Astrocyte of the spinal cord (primary cell): Measurements from ENCODE around the gene RNF111.
"Not testable (repeated sequence)": the region's sequence is repeated elsewhere in the genome, so short reads cannot be mapped to it uniquely, and the experiment has no call there.

Experiments used
- DNase-seq: peaks from one replicate; pipeline ENCODE4 v3.0.0; 2011; ENCODE audit warnings: low read depth, low spot score
- H3K4me3 ChIP-seq: 2 replicates; pipeline ENCODE4 v1.5.1; 2011; ENCODE audit warnings: low read depth, mild to moderate bottlenecking, low read length, moderate library complexity
- in situ Hi-C: cut with HindIII; loops from 2 replicates; pipeline ENCODE4 v1.10.0; 2017; ENCODE audit warnings: low sequenced_read_pairs
- TF ChIP-seq, protein P1 (sequence below): IDR thresholded peaks from 2 replicates; pipeline ENCODE4 v1.5.1; 2012; ENCODE audit warnings: low read depth, mild to moderate bottlenecking, low read length, inconsistent platforms

The RNF111 gene

DNA sequence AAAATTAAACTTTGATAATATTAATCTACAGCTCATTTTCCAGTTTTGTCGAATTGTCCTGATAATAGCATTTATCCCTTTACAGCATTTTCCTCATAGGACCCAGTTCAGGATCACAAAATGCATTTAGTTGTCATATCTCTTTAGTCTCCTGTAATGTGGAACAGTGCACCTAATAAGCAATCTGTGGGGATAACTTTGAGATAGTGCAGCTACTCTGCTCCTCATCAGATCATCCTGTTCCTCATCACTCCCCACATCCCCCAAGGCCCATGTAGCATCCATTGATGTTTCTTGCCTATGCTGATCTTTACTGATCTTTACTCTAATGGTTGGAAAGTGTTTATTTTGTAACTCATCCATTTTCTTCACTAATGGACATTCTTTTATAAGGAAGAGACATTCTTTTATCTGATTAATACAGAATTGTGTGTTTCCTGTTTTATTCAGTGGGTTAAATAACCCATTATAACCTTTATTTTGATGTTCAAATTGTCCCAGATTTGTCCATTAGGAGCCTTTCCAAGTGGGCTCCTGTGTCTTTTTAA is 7.5 kb downstream of the RNF111 start:
- H3K4me3 ChIP-seq: no peak overlapping the region
- no peak for DNase-seq
- in situ Hi-C loops: no loop called here
- TF ChIP-seq, protein P1, sequence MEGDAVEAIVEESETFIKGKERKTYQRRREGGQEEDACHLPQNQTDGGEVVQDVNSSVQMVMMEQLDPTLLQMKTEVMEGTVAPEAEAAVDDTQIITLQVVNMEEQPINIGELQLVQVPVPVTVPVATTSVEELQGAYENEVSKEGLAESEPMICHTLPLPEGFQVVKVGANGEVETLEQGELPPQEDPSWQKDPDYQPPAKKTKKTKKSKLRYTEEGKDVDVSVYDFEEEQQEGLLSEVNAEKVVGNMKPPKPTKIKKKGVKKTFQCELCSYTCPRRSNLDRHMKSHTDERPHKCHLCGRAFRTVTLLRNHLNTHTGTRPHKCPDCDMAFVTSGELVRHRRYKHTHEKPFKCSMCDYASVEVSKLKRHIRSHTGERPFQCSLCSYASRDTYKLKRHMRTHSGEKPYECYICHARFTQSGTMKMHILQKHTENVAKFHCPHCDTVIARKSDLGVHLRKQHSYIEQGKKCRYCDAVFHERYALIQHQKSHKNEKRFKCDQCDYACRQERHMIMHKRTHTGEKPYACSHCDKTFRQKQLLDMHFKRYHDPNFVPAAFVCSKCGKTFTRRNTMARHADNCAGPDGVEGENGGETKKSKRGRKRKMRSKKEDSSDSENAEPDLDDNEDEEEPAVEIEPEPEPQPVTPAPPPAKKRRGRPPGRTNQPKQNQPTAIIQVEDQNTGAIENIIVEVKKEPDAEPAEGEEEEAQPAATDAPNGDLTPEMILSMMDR: no peak

DNA sequence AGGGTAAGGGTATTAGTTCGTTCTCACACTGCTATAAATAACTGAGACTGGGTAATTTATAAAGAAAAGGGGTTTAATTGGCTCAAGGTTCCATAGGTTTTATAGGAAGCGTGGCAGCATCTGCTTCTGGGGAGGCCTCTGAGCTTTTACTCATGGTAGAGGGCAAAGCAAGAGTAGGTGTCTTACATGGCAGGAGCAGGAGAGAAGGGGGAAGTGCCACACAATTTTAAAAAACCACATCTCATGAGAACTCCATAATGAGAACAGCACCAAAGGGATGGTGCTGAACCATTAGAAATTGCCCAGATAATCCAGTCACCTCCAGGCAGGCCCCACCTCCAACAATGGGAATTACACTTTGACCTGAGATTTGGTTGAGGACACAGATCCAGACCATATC is 12.2 kb downstream of the RNF111 start:
- in situ Hi-C loops: no loop called here
- H3K4me3 ChIP-seq: no peak overlapping the region
- TF ChIP-seq, protein P1: no peak
- no peak for DNase-seq

DNA sequence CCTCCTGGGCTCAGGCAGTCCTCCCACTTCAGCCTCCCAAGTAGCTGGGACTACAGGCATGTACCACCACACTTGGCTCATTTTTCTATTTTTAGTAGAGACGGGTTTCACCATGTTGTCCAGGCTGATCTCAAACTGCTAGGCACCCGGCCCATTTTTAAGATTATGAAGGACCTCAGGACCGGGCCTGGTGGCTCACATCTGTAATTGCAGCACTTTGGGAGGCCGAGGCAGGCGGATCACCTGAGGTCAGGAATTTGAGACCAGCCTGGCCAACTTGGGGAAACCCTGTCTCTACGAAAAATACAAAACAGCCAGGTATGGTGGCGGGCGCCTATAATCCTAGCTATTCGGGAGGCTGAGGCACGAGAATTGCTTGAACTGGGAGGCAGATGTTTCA is 12.8 kb downstream of the RNF111 start:
- in situ Hi-C loops, H3K4me3 ChIP-seq, DNase-seq: not testable (repeated sequence)

DNA sequence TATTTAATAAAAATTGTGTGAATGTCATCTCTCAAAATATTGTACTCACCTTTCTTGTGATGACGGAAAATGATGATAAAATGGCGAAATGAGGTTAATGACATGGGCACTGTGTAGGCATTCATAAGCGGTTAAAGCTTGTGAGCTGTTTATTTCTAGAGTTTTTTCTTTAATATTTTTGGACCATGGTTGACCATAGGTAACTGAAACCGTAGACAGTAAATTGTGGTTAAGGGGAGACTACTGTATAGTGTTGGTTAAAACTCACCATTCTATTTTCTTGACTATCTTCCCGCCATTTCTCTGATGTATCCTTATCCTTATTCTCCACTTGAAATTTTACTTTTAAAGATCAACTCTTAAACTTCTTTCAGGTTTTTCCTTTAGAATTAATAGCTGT is 14.5 kb downstream of the RNF111 start:
- in situ Hi-C loops: no loop called here
- H3K4me3 ChIP-seq: no peak overlapping the region
- no peak for DNase-seq
- TF ChIP-seq, protein P1: no peak

DNA sequence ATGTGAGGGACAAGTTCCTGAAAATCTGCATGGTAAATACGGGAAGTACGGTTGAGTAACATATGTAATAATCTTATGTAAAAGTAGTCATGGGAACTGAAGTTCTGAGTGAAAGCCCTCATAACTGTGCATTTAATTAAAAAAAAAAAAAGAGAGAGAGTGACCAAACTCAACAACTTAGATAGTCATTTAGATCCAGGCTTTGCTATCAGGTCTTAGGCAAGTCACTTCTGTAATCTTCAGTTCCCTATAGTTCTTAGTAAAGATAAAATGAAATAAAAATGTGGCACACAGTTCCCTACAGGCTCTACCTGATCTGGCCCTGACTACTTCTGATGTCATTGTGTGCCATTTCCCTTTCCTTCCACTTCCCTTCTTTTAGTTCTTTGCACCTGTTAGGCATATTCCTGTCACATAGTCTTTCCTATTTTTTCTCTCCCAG is 15.0 kb downstream of the RNF111 start:
- H3K4me3 ChIP-seq: no peak overlapping the region
- in situ Hi-C loops: no loop called here

DNA sequence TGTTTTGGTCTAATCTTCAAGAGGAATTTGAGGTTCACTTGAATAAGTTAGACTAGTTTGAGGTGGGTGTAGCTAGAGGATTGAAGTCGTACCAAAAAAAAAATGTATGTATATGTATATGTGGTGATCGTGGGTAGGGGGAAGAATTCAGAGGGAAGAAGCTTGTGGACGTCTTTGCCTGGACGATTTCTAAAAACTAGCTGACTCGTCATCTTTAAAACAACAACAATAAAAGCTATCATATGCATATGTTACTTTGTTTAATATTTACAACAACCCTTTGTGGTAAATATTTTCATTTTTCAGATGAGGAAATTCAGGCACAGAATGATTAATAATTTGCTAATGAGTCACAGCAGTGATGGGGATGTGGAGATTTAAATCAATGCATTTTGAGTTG is 18.1 kb downstream of the RNF111 start:
- in situ Hi-C loops: no loop called here
- DNase-seq: no peak
- H3K4me3 ChIP-seq: no peak overlapping the region
- TF ChIP-seq, protein P1: no peak

More for the DNA sequence above, 15.0 kb downstream of the RNF111 start:
- DNase-seq: no peak
- TF ChIP-seq, protein P1: no peak

DNA sequence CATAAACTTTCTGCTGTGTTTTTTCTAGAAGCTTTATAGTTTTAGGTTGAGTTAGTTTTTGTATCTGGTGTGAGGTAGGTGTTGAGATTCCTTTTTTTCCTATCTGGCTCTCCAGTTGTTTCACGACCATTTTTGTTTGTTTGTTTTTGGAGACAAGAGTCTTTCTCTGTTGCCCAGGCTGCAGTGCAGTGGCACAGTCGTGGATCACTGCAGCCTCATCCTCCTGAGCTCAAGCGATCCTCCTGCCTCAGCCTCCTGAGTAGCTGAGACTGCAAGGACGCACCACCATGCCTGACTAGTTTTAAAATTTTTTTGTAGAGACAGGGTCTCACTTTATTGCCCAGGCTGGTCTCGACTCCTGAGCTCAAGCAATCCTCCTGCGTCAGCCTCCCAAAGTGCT is 20.6 kb downstream of the RNF111 start:
- H3K4me3 ChIP-seq: no peak overlapping the region
- TF ChIP-seq, protein P1: no peak
- in situ Hi-C loops: no loop called here
- DNase-seq: no peak
